NCI-H345 (cell line): ENCODE results near the gene XPR1.

Source experiments
- DNase-seq: peaks from one replicate; lab custom pipeline; 2025; lab: John Stamatoyannopoulos, UW

XPR1 gene

GRCh38 chr1:180631766-180632325 is at the start of gene XPR1:
Gene XPR1 (plus strand): TSS chr1:180632022. CDS start chr1:180632202, 180 bp downstream.
- peak; percentile 98 for DNase-seq

- DNase-seq, result no peak
Observed at GRCh38 chr1:180584869-180585268, 47.0 kb upstream of the XPR1 start.

- no peak for DNase-seq
Observed at GRCh38 chr1:180585994-180586359, 45.8 kb upstream of the XPR1 start.

GRCh38 chr1:180586671-180587155 is 45.1 kb upstream of the XPR1 start:
- peak; percentile 94 for DNase-seq

- no peak for DNase-seq
Observed at GRCh38 chr1:180588121-180588520, 43.7 kb upstream of the XPR1 start.

- no peak for DNase-seq
Observed at GRCh38 chr1:180590889-180591288, 40.9 kb upstream of the XPR1 start.

- no peak for DNase-seq
Observed at GRCh38 chr1:180593382-180593781, 38.4 kb upstream of the XPR1 start.

GRCh38 chr1:180594723-180595122 is 37.1 kb upstream of the XPR1 start:
- DNase-seq, result peak; percentile 80

GRCh38 chr1:180595966-180596365 is 35.9 kb upstream of the XPR1 start:
- no peak for DNase-seq

GRCh38 chr1:180597520-180597919 is 34.3 kb upstream of the XPR1 start:
- no peak for DNase-seq

- no peak for DNase-seq
Observed at GRCh38 chr1:180598333-180598974, 33.4 kb upstream of the XPR1 start.

GRCh38 chr1:180600343-180600742 is 31.5 kb upstream of the XPR1 start:
- DNase-seq, result no peak

- DNase-seq, result no peak
Observed at GRCh38 chr1:180601512-180601911, 30.3 kb upstream of the XPR1 start.

GRCh38 chr1:180603223-180603849 is 28.5 kb upstream of the XPR1 start:
- DNase-seq, result no peak

- no peak for DNase-seq
Observed at GRCh38 chr1:180603850-180604226, 28.0 kb upstream of the XPR1 start.

- no peak for DNase-seq
Observed at GRCh38 chr1:180606155-180606554, 25.7 kb upstream of the XPR1 start.

- DNase-seq, result no peak
Observed at GRCh38 chr1:180609643-180610555, 21.9 kb upstream of the XPR1 start.

- DNase-seq, result no peak
Observed at GRCh38 chr1:180610556-180611015, 21.2 kb upstream of the XPR1 start.

GRCh38 chr1:180611016-180611930 is 20.5 kb upstream of the XPR1 start:
- peak; percentile 6 for DNase-seq

- DNase-seq, result no peak
Observed at GRCh38 chr1:180612632-180613031, 19.2 kb upstream of the XPR1 start.

GRCh38 chr1:180614730-180615129 is 17.1 kb upstream of the XPR1 start:
- no peak for DNase-seq
